HEK293 (cell line): ENCODE data around the gene SMAGP.

ENCODE experiments used
- CTCF ChIA-PET: fragments of 350-600 bp; formaldehyde crosslinking; extraction: SDS; loops from one replicate; lab custom pipeline; 2021; ENCODE audit warnings: antibody characterized with exemption; lab: Yijun Ruan, JAX
- POLR2A ChIA-PET: fragments of 300-600 bp; formaldehyde crosslinking; extraction: SDS; loops from one replicate; lab custom pipeline; 2020; ENCODE audit warnings: antibody characterized with exemption, inconsistent platforms; lab: Yijun Ruan, JAX
- H3K27ac ChIP-seq: fragments of 200-500 bp; sonication (Bioruptor generic); 2 replicates; pipeline ENCODE4 v1.5.1; 2014; ENCODE audit warnings: low read depth, low read length, control low read depth, inconsistent platforms; ENCODE audit errors: extremely low read depth
- H3K36me3 ChIP-seq, 2 experiments: fragments of 200-500 bp in 1 of 2; sonication (Bioruptor generic) in 1 of 2; 1 replicate in 1 of 2; 2 replicates in 1 of 2; pipeline ENCODE4 v1.5.1; 2014 to 2017; ENCODE audit warnings: inconsistent platforms in 2 of 2, low read length in 2 of 2; ENCODE audit not compliant: control insufficient read depth in 2 of 2, insufficient read depth in 1 of 2
- H3K4me1 ChIP-seq: fragments of 200-500 bp; sonication (Bioruptor generic); 2 replicates; pipeline ENCODE4 v1.5.1; 2014; ENCODE audit warnings: mild to moderate bottlenecking, low read length, inconsistent platforms; ENCODE audit not compliant: control insufficient read depth, insufficient read depth
- H3K4me3 ChIP-seq: 2 replicates; pipeline ENCODE4 v1.5.1; 2011; ENCODE audit warnings: low read depth, mild to moderate bottlenecking, control low read depth, low read length, moderate library complexity
- H3K9me3 ChIP-seq: fragments of 200-500 bp; sonication (Bioruptor generic); 2 replicates; pipeline ENCODE4 v1.5.1; 2014; ENCODE audit warnings: low read depth, low read length, inconsistent platforms; ENCODE audit not compliant: control insufficient read depth, insufficient read depth
- GFI1B ChIP-seq: fragments of 450-650 bp; formaldehyde crosslinking; IDR thresholded peaks from 2 replicates; pipeline ENCODE4 v1.5.1; 2016; ENCODE audit warnings: missing biosample characterization, missing genetic modification characterization
- KLF16 ChIP-seq: fragments of 450-650 bp; formaldehyde crosslinking; IDR thresholded peaks from 2 replicates; pipeline ENCODE4 v1.5.1; 2017; ENCODE audit warnings: missing biosample characterization, missing genetic modification characterization
- REPIN1 ChIP-seq: fragments of 450-650 bp; formaldehyde crosslinking; IDR thresholded peaks from 2 replicates; pipeline ENCODE4 v1.5.1; 2017; ENCODE audit warnings: missing biosample characterization, missing genetic modification characterization, low read depth
- ZNF341 ChIP-seq: fragments of 450-650 bp; formaldehyde crosslinking; IDR thresholded peaks from 2 replicates; pipeline ENCODE4; 2016; ENCODE audit warnings: low read depth, missing biosample characterization, missing genetic modification characterization
- ZNF366 ChIP-seq: fragments of 450-650 bp; formaldehyde crosslinking; conservative IDR thresholded peaks from 2 replicates; pipeline ENCODE4 v1.5.1; 2016; ENCODE audit warnings: missing biosample characterization, missing genetic modification characterization
- ZNF843 ChIP-seq: fragments of 450-650 bp; formaldehyde crosslinking; IDR thresholded peaks from 2 replicates; pipeline ENCODE4 v1.5.1; 2016; ENCODE audit warnings: missing biosample characterization, missing genetic modification characterization
- TF ChIP-seq, protein P1 (sequence below): fragments of 450-650 bp; formaldehyde crosslinking; IDR thresholded peaks from 2 replicates; pipeline ENCODE4 v1.5.1; 2016; ENCODE audit warnings: missing biosample characterization, missing genetic modification characterization
- TF ChIP-seq, protein P2 (sequence below): fragments of 450-650 bp; formaldehyde crosslinking; IDR thresholded peaks from 2 replicates; pipeline ENCODE4 v1.5.1; 2016; ENCODE audit warnings: missing biosample characterization, missing genetic modification characterization
- TF ChIP-seq, protein P3 (sequence below): fragments of 450-650 bp; formaldehyde crosslinking; IDR thresholded peaks from 2 replicates; pipeline ENCODE4 v1.5.1; 2017; ENCODE audit warnings: missing biosample characterization, mild to moderate bottlenecking, missing genetic modification characterization, moderate library complexity
- TF ChIP-seq, protein P4 (sequence below): fragments of 450-650 bp; formaldehyde crosslinking; IDR thresholded peaks from 2 replicates; pipeline ENCODE4 v1.5.1; 2016; ENCODE audit warnings: missing biosample characterization, missing genetic modification characterization
- TF ChIP-seq, protein P5 (sequence below): fragments of 450-650 bp; formaldehyde crosslinking; IDR thresholded peaks from 2 replicates; pipeline ENCODE4; 2016; ENCODE audit warnings: missing biosample characterization, missing genetic modification characterization
- TF ChIP-seq, protein P6 (sequence below): fragments of 450-650 bp; formaldehyde crosslinking; optimal IDR thresholded peaks from 2 replicates; pipeline ENCODE3; 2016; ENCODE audit warnings: missing biosample characterization, mild to moderate bottlenecking, missing genetic modification characterization
- TF ChIP-seq, protein P7 (sequence below): fragments of 450-650 bp; formaldehyde crosslinking; IDR thresholded peaks from 2 replicates; pipeline ENCODE4 v1.5.1; 2016; ENCODE audit warnings: missing biosample characterization, missing genetic modification characterization

SMAGP gene

DNA sequence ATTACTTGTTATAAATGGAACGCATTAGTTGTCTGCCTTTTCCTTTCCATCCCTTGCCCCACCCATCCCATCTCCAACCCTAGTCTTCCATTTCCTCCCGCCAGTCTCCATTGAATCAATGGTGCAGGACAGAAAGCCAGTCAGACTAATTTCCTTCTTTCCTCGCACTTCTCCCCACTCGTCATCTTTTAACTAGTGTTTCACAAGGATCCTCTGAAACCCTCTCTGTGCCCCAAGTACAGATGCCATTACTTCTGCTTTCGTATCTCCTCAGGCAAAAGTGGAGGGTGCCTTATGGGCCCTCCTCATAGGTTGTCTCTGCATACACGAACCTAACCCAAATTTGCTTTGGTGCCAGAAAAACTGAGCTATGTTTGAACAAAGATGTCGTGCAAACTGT, 27.3 kb downstream of the SMAGP start (continued):
- TF ChIP-seq, protein P1, sequence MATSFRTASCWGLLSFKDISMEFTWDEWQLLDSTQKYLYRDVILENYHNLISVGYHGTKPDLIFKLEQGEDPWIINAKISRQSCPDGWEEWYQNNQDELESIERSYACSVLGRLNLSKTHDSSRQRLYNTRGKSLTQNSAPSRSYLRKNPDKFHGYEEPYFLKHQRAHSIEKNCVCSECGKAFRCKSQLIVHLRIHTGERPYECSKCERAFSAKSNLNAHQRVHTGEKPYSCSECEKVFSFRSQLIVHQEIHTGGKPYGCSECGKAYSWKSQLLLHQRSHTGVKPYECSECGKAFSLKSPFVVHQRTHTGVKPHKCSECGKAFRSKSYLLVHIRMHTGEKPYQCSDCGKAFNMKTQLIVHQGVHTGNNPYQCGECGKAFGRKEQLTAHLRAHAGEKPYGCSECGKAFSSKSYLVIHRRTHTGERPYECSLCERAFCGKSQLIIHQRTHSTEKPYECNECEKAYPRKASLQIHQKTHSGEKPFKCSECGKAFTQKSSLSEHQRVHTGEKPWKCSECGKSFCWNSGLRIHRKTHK (tag by site-specific recombination), result no peak

DNA sequence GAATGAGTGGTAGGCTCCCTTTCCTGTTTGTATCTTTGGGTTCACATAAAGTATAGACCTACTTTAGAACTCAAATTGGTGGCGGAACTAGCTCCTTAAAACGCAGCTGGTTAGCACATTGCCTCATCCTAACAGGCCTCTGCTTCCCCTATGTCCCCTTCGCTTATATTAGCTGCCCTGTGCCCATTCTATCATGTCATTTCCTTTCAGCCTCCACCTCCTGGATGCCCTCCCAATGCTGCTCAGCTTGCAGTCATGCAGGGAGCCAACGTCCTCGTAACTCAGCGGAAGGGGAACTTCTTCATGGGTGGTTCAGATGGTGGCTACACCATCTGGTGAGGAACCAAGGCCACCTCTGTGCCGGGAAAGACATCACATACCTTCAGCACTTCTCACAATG, 28.1 kb downstream of the SMAGP start:
- TF ChIP-seq ZNF341 (tag by site-specific recombination) (no peak), ZNF366 (tag by site-specific recombination) (no peak), KLF16 (no peak), GFI1B (tag by site-specific recombination) (no peak), ZNF843 (tag by site-specific recombination) (no peak), REPIN1 (tag by site-specific recombination) (no peak)
- TF ChIP-seq, protein P2, sequence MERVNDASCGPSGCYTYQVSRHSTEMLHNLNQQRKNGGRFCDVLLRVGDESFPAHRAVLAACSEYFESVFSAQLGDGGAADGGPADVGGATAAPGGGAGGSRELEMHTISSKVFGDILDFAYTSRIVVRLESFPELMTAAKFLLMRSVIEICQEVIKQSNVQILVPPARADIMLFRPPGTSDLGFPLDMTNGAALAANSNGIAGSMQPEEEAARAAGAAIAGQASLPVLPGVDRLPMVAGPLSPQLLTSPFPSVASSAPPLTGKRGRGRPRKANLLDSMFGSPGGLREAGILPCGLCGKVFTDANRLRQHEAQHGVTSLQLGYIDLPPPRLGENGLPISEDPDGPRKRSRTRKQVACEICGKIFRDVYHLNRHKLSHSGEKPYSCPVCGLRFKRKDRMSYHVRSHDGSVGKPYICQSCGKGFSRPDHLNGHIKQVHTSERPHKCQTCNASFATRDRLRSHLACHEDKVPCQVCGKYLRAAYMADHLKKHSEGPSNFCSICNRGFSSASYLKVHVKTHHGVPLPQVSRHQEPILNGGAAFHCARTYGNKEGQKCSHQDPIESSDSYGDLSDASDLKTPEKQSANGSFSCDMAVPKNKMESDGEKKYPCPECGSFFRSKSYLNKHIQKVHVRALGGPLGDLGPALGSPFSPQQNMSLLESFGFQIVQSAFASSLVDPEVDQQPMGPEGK (tag by site-specific recombination), result no peak
- TF ChIP-seq, protein P3, sequence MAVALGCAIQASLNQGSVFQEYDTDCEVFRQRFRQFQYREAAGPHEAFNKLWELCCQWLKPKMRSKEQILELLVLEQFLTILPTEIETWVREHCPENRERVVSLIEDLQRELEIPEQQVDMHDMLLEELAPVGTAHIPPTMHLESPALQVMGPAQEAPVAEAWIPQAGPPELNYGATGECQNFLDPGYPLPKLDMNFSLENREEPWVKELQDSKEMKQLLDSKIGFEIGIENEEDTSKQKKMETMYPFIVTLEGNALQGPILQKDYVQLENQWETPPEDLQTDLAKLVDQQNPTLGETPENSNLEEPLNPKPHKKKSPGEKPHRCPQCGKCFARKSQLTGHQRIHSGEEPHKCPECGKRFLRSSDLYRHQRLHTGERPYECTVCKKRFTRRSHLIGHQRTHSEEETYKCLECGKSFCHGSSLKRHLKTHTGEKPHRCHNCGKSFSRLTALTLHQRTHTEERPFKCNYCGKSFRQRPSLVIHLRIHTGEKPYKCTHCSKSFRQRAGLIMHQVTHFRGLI (tag by site-specific recombination), result no peak
- TF ChIP-seq, protein P4, sequence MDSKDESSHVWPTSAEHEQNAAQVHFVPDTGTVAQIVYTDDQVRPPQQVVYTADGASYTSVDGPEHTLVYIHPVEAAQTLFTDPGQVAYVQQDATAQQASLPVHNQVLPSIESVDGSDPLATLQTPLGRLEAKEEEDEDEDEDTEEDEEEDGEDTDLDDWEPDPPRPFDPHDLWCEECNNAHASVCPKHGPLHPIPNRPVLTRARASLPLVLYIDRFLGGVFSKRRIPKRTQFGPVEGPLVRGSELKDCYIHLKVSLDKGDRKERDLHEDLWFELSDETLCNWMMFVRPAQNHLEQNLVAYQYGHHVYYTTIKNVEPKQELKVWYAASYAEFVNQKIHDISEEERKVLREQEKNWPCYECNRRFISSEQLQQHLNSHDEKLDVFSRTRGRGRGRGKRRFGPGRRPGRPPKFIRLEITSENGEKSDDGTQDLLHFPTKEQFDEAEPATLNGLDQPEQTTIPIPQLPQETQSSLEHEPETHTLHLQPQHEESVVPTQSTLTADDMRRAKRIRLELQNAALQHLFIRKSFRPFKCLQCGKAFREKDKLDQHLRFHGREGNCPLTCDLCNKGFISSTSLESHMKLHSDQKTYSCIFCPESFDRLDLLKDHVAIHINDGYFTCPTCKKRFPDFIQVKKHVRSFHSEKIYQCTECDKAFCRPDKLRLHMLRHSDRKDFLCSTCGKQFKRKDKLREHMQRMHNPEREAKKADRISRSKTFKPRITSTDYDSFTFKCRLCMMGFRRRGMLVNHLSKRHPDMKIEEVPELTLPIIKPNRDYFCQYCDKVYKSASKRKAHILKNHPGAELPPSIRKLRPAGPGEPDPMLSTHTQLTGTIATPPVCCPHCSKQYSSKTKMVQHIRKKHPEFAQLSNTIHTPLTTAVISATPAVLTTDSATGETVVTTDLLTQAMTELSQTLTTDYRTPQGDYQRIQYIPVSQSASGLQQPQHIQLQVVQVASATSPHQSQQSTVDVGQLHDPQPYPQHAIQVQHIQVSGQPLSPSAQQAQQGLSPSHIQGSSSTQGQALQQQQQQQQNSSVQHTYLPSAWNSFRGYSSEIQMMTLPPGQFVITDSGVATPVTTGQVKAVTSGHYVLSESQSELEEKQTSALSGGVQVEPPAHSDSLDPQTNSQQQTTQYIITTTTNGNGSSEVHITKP (tag by site-specific recombination), result no peak
- TF ChIP-seq, protein P5, sequence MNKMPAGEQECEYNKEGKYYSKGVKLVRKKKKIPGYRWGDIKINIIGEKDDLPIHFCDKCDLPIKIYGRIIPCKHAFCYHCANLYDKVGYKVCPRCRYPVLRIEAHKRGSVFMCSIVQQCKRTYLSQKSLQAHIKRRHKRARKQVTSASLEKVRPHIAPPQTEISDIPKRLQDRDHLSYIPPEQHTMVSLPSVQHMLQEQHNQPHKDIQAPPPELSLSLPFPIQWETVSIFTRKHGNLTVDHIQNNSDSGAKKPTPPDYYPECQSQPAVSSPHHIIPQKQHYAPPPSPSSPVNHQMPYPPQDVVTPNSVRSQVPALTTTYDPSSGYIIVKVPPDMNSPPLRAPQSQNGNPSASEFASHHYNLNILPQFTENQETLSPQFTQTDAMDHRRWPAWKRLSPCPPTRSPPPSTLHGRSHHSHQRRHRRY (tag by site-specific recombination), result no peak
- TF ChIP-seq, protein P6, sequence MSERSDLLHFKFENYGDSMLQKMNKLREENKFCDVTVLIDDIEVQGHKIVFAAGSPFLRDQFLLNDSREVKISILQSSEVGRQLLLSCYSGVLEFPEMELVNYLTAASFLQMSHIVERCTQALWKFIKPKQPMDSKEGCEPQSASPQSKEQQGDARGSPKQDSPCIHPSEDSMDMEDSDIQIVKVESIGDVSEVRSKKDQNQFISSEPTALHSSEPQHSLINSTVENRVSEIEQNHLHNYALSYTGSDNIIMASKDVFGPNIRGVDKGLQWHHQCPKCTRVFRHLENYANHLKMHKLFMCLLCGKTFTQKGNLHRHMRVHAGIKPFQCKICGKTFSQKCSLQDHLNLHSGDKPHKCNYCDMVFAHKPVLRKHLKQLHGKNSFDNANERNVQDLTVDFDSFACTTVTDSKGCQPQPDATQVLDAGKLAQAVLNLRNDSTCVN (tag by site-specific recombination), result no peak
- TF ChIP-seq, protein P7, sequence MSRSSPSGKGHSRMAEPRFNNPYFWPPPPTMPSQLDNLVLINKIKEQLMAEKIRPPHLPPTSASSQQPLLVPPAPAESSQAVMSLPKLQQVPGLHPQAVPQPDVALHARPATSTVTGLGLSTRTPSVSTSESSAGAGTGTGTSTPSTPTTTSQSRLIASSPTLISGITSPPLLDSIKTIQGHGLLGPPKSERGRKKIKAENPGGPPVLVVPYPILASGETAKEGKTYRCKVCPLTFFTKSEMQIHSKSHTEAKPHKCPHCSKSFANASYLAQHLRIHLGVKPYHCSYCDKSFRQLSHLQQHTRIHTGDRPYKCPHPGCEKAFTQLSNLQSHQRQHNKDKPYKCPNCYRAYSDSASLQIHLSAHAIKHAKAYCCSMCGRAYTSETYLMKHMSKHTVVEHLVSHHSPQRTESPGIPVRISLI (tag by site-specific recombination), result no peak
- POLR2A ChIA-PET, result no interaction called here
- CTCF ChIA-PET, result interaction anchor here (0.7 to 3.0 kb wide), 2 partner anchors 10 to 591 kb away, joined by 4 to 19 read pairs; no protein-coding TSS in a partner anchor

More for the DNA sequence above, 28.1 kb downstream of the SMAGP start:
- Histone ChIP-seq H3K36me3 (peaks cover 24 to 55% of the 10 kb centered on the region in 2 experiments), H3K4me3 (no peak overlapping the region), H3K9me3 (no peaks in the 10 kb centered on the region), H3K27ac (no peak overlapping the region), H3K4me1 (no peaks in the 10 kb centered on the region)
